BE2C (cell line): ENCODE measurements around the gene ABLIM2.

Source experiments
- DNase-seq: peaks from one replicate; pipeline ENCODE4 v3.0.0-alpha.2; 2020
- H3K27me3 ChIP-seq: fragments of 250-450 bp; sonication (Bioruptor Pico); 2 replicates; pipeline ENCODE4 v1.5.1; 2020; ENCODE audit warnings: mild to moderate bottlenecking
- H3K36me3 ChIP-seq: fragments of 250-450 bp; sonication (Bioruptor Pico); 2 replicates; pipeline ENCODE4 v1.5.1; 2020; ENCODE audit warnings: mild to moderate bottlenecking
- H3K4me1 ChIP-seq: fragments of 250-450 bp; sonication (Bioruptor Pico); 2 replicates; pipeline ENCODE4 v1.5.1; 2020
- H3K4me3 ChIP-seq: 2 replicates; pipeline ENCODE4 v1.5.1; 2011; ENCODE audit warnings: low read depth, low read length
- H3K9me3 ChIP-seq: fragments of 250-450 bp; sonication (Bioruptor Pico); 2 replicates; pipeline ENCODE4 v1.5.1; 2020
- TF ChIP-seq, protein P1 (sequence below): IDR thresholded peaks from 2 replicates; pipeline ENCODE4 v1.5.1; 2012; ENCODE audit warnings: mild to moderate bottlenecking, low read depth, low read length

Gene ABLIM2

DNA sequence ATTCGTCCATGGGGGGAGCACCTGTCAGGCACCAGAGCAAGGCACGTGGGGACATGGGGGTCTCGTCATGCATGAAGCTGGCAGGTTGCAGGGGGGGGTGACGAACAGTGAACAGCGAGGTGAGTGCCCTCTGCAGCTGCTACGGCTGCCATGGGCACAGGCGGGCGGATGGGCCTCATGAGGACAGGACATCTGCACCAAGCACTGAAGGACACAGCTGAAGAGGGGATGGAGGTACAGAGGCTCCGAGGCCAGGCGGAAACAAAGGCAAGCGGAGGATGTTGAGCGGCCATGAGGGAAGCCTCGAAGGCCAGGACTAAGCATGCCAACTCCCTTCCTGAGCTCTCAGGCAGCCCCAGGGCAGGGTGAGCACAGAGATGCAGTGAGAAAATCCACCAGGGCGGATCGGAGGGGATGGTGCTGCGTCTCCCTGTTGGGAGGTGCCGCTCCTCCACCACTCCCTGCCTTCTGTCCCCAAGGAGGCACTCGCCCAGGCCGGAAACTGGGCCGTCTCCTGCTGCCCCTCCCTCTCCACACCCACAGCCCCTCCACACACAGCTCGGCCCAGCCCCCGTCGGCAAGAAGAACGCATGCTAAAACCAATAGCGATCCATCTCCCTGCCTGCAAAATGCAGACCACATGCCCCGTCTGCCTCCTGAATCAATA, 24.6 kb downstream of the ABLIM2 start:
- TF ChIP-seq, protein P1, sequence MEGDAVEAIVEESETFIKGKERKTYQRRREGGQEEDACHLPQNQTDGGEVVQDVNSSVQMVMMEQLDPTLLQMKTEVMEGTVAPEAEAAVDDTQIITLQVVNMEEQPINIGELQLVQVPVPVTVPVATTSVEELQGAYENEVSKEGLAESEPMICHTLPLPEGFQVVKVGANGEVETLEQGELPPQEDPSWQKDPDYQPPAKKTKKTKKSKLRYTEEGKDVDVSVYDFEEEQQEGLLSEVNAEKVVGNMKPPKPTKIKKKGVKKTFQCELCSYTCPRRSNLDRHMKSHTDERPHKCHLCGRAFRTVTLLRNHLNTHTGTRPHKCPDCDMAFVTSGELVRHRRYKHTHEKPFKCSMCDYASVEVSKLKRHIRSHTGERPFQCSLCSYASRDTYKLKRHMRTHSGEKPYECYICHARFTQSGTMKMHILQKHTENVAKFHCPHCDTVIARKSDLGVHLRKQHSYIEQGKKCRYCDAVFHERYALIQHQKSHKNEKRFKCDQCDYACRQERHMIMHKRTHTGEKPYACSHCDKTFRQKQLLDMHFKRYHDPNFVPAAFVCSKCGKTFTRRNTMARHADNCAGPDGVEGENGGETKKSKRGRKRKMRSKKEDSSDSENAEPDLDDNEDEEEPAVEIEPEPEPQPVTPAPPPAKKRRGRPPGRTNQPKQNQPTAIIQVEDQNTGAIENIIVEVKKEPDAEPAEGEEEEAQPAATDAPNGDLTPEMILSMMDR, result no peak
- no peaks in the 10 kb centered on the region for H3K36me3 ChIP-seq
- H3K9me3 ChIP-seq, result no peaks in the 10 kb centered on the region; the same call in 1 of the 2 replicates
- H3K27me3 ChIP-seq, result no peaks in the 10 kb centered on the region
- no peak overlapping the region for H3K4me3 ChIP-seq
- DNase-seq, result no peak
- no peaks in the 10 kb centered on the region; the same call in 1 of the 2 replicates for H3K4me1 ChIP-seq

DNA sequence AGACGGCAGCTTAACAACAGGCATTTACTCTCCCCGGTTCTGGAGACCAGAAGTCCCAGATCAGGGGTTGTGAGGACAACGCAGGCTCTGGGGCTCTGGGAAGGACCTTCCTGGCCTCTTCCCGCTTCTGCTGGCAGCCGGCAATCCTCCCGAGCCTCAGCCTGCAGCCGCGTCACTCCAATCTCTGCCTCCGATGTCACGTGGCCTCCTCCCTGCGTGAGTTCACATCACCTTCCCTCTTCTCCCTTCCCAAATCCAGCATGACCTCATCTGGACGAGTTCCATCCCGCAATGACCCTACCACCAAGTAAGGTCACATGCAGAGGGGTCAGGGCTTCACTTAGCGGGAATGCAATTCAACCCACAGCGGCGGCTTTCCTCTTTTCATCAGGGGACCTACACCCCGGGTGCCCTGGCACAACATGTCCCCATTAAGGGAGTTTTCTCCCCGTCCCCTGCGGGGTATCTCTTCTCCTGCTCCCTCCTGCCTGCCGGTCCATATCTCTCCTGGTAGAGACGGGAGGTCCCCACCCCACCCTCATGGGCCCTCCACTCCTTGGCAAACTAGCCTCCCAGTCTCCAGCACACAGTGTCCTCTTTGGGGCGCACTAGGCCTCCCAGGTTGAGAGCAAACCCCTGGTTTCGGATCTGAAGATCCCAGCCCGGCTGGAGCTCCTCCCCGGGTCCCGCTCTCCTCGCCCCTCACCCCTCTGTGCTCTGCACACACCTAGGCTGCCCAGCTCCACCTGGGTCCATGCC, 25.5 kb downstream of the ABLIM2 start:
- TF ChIP-seq, protein P1, result no peak
- Histone ChIP-seq H3K4me3 (no peak overlapping the region), H3K27me3 (no peaks in the 10 kb centered on the region), H3K9me3 (no peaks in the 10 kb centered on the region; the same call in 1 of the 2 replicates), H3K4me1 (peaks cover 3% of the 10 kb centered on the region; the same call in 1 of the 2 replicates), H3K36me3 (no peaks in the 10 kb centered on the region)
- no peak for DNase-seq

DNA sequence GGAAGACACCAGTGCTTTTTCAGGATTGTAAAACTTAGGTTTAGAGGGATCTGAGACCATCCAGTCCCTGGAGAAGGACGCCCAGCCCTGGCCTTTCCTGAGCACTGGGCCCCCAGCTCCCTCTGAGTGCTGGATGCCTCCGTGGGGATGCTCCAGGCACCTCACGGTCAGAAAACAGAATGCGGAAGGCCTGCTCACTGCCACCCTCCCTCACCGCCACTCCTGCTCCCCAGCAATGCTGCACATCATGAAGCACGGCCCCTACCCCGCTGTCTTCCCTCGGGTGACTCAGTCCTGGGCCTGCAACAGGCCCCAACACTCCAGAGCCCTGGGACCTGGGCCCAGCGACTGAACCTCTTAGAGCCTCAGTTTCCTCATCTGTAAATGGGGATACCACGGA, 26.2 kb downstream of the ABLIM2 start:
- TF ChIP-seq, protein P1, result no peak
- Histone ChIP-seq H3K4me1 (peaks cover 3% of the 10 kb centered on the region; the same call in 1 of the 2 replicates), H3K9me3 (no peaks in the 10 kb centered on the region), H3K4me3 (no peak overlapping the region), H3K36me3 (no peaks in the 10 kb centered on the region), H3K27me3 (no peaks in the 10 kb centered on the region)
- no peak for DNase-seq

- Histone ChIP-seq H3K4me1 (peaks cover 3% of the 10 kb centered on the region; the same call in 1 of the 2 replicates), H3K27me3 (no peaks in the 10 kb centered on the region), H3K36me3 (no peaks in the 10 kb centered on the region), H3K9me3 (no peaks in the 10 kb centered on the region), H3K4me3 (no peak overlapping the region)
- DNase-seq, result no peak
- TF ChIP-seq, protein P1, result no peak
Measured at GRCh38 chr4:8131826-8132225, 26.8 kb downstream of the ABLIM2 start.

DNA sequence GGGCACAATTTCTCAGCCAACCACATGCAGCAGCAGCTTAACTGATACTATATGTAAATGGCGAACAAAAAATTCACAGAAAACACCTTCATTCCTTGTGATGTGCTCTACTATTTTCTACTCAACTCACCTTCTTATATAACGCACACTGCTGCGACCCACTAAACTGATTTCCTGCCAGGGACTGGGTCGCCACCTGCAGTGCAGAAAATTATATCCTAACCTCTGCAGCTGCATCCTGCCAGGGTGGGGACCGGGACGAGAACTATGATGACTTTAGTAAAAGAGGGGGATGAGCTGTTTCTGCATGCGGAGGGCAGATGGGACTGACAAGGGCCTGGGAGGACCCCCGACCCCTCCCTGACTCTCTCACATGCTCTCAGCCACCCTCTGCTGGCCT, 27.4 kb downstream of the ABLIM2 start:
- H3K36me3 ChIP-seq, result no peaks in the 10 kb centered on the region
- DNase-seq, result no peak
- H3K4me3 ChIP-seq, result no peak overlapping the region
- H3K27me3 ChIP-seq, result no peaks in the 10 kb centered on the region
- TF ChIP-seq, protein P1, result no peak
- H3K9me3 ChIP-seq, result no peaks in the 10 kb centered on the region
- peaks cover 3% of the 10 kb centered on the region; the same call in 1 of the 2 replicates for H3K4me1 ChIP-seq
